Retinal pigment epithelial cell (primary cell): Measurements from ENCODE around the gene SRPRA.

Source experiments
- DNase-seq: peaks from one replicate; pipeline ENCODE4 v3.0.0-alpha.2; 2010; ENCODE audit warnings: low read depth
- H3K4me3 ChIP-seq: 2 replicates; pipeline ENCODE4 v1.5.1; 2011; ENCODE audit warnings: mild to moderate bottlenecking, low read length, control low read depth, moderate library complexity
- TF ChIP-seq, protein P1 (sequence below): conservative IDR thresholded peaks from 2 replicates; pipeline ENCODE4 v1.5.1; 2011; ENCODE audit warnings: low read depth, low read length, control low read depth, inconsistent platforms

SRPRA gene

DNA sequence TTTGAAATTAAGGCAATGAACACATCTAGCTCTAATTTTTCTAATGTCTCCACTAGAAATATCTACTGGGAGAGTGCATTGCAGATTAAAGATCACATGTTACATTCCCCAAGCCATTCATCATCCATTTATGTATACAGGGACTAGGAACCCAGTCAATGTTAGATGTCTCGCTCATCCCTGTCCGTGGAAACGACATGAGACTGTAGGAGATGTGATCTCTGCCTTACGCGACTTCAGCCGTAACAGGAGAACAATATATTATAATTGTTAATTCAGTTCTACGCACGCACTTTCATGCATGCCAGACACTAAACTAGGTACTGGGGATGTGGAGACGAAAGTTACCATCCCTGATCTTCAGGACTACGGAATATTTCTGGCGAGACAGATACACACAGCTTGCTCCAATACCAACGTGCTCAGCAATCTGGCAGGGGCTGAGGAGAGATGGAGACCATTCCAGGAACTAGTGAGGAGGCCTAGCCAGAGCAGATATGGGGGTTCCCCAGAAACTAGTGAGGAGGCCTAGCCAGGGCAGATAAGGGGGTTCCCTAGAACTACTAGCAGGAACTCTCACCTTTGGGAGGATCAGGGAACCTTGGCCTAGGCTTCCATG lies 35.9 kb upstream of the SRPRA start:
- TF ChIP-seq, protein P1, sequence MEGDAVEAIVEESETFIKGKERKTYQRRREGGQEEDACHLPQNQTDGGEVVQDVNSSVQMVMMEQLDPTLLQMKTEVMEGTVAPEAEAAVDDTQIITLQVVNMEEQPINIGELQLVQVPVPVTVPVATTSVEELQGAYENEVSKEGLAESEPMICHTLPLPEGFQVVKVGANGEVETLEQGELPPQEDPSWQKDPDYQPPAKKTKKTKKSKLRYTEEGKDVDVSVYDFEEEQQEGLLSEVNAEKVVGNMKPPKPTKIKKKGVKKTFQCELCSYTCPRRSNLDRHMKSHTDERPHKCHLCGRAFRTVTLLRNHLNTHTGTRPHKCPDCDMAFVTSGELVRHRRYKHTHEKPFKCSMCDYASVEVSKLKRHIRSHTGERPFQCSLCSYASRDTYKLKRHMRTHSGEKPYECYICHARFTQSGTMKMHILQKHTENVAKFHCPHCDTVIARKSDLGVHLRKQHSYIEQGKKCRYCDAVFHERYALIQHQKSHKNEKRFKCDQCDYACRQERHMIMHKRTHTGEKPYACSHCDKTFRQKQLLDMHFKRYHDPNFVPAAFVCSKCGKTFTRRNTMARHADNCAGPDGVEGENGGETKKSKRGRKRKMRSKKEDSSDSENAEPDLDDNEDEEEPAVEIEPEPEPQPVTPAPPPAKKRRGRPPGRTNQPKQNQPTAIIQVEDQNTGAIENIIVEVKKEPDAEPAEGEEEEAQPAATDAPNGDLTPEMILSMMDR, result no peak
- DNase-seq, result no peak
- peak overlapping the region; percentile 84 for H3K4me3 ChIP-seq

DNA sequence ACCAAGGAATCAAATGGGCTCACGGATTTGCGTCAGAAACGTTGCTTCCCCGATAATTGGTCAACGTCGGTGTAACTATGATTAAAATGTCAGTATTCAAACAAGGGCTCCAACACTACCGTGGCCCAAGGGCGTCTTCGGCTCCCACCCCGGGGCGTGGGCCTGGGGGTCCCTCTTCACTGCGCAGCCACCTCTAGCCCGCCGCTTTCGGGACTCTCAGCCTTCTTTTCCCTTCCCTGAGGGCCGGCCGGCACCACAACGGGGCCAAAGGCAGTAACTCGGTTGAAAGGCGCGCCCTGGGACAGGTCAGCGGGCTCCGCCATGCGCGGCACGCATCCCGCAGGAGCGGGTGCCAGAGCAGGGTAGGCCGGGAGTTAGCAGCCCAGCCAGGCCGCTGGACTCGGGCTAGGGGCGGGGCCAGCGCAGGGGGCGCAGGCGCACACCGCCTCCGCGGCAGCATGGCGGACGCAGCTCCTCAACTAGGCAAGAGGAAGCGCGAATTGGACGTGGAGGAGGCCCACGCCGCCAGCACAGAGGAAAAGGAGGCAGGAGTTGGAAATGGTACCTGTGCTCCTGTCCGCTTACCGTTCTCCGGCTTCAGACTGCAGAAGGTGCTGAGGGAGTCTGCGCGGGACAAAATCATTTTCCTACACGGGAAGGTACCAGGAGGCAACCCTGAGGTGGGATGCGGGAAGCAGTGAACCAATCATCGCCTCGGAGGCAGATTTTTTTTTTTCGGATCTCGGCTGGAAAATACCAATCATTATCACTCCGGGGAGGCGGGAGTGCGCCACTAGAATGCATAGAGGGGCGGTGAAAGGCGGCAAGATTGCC lies 35.1 kb upstream of the SRPRA start, which contains the start of gene DCPS:
DCPS (plus strand) TSS at position 438 of the 834 bp plus-strand sequence; CDS start at position 459, 21 bp downstream.
- H3K4me3 ChIP-seq, result peak within 1 kb of the TSS; percentile 84
- TF ChIP-seq, protein P1, result no peak
- DNase-seq, result peak; percentile 69

DNA sequence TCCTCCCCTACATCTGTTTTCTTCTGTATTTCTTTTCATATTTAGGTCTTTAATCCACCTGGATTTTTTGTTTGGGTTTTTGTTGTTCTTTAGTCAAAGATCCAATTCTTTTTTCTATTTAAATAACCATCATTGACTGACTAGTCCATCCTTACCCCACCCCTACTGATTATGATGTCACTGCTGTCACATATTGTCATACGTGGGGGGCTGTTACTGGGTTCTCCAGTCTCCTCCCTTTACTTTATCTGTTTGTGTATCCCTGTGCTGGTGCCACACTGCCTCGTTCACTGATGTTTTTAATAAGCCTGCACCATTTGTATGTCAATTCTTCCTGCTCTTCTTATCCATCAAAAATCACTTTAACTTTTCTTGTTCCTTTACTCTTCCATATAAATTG lies 28.3 kb upstream of the SRPRA start:
- no peak overlapping the region for H3K4me3 ChIP-seq
- TF ChIP-seq, protein P1, result no peak
- DNase-seq, result no peak

DNA sequence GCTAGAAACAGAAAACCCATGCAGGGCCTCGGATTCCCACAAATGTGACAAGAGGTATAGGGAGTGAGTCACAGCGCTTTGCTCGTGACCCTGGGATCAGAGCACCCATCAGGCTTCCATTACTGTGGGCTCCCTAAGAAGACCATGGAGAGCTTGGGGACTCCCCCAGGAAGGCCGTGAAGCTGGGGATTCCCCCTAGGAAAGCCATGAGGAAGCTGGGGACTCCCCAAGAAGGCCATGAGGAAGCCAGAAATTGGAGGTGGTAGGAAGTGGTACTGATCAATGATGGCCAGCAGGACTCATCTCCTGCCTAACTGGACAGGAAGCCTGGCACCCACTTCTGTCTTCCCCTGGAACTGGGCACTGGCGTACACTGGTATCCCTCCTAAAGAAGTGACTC lies 25.0 kb upstream of the SRPRA start:
- TF ChIP-seq, protein P1, result no peak

DNA sequence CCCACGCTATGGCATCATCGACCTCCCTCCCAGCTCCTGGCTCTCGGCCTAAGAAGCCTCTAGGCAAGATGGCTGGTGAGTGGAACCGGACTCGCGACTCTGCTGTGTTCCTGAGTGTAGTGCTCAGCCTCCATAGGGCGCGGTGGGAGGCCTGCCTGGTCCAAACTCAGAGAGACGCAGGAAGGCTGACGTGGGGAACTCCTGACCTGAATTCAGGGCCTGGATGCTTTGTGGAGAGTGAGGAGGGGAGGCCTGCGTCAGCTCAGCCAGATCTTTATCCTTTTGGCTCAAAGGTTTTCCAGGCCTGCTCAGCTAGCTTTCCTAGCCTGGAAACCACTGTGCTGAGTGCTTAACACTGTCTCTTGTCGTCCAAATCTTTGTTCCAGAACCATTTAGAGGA lies 22.2 kb upstream of the SRPRA start:
- DNase-seq, result no peak
- no peak overlapping the region for H3K4me3 ChIP-seq
- TF ChIP-seq, protein P1, result no peak

More for the DNA sequence above, 25.0 kb upstream of the SRPRA start:
- no peak overlapping the region for H3K4me3 ChIP-seq
- DNase-seq, result no peak

DNA sequence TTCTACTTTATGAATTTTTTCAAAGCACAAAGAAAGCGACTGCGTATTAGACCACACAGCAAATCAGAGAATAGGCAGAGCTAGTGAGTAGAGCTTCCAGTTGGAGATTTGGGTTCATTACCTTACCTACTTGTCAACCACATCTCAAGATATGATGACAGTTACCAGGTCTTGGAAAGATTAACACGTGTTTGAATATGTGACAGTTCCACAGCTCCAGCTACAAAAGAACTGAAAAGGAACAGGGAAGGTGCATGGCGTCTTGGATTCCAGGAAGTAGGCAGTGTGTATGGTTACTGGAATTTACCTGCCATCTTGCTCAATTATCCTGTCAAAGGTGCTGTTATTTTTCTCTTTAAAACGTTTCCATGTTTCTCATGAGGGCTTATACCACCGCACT lies 19.5 kb upstream of the SRPRA start:
- no peak for DNase-seq
- no peak overlapping the region for H3K4me3 ChIP-seq
- TF ChIP-seq, protein P1, result no peak
